HL-60 (cell line): ENCODE data around the gene DBR1.
A peak's percentile ranks its signal among the peaks of the same experiment; 100 is the strongest.

ENCODE experiments used
- DNase-seq, 2 experiments: peaks; one replicate each; pipeline ENCODE4 v3.0.0-alpha.2; 2010 to 2020; ENCODE audit warnings: low read depth in 1 of 2, low spot score in 1 of 2
- H3K27ac ChIP-seq: fragments of 250-450 bp; sonication (Bioruptor Pico); replicated peaks from 2 replicates; pipeline ENCODE4 v1.5.1; 2020; ENCODE audit warnings: mild to moderate bottlenecking, moderate library complexity
- H3K27me3 ChIP-seq: fragments of 250-450 bp; sonication (Bioruptor Pico); 2 replicates; pipeline ENCODE4 v1.5.1; 2021; ENCODE audit warnings: mild to moderate bottlenecking, moderate library complexity; ENCODE audit not compliant: insufficient read depth, poor library complexity, severe bottlenecking
- H3K4me3 ChIP-seq: replicated peaks from 2 replicates; pipeline ENCODE4 v1.5.1; 2011; ENCODE audit warnings: mild to moderate bottlenecking, control low read depth, low read length; ENCODE audit not compliant: insufficient read depth
- GABPA ChIP-seq: IDR thresholded peaks from 2 replicates; pipeline ENCODE4 v1.6.1; 2012; ENCODE audit warnings: low read depth
- POLR2AphosphoS5 ChIP-seq: IDR thresholded peaks from 2 replicates; pipeline ENCODE4 v1.6.1; 2012; ENCODE audit warnings: low read depth
- SPI1 ChIP-seq: IDR thresholded peaks from 2 replicates; pipeline ENCODE4 v1.6.1; 2012; ENCODE audit warnings: low read depth, mild to moderate bottlenecking, borderline replicate concordance
- long read RNA-seq: library from polyadenylated mRNA; unstranded; transcript quantifications from one replicate; pipeline ENCODE4 v2.0.0, GENCODE V29; 2020
- TF ChIP-seq, protein P1 (sequence below): IDR thresholded peaks from 2 replicates; pipeline ENCODE4 v1.6.1; 2012; ENCODE audit warnings: low read depth; ENCODE audit not compliant: insufficient replicate concordance
- TF ChIP-seq, protein P2 (sequence below): IDR thresholded peaks from one replicate; pipeline ENCODE4 v1.5.1; 2011; ENCODE audit warnings: low read length, control low read depth, inconsistent platforms; ENCODE audit not compliant: insufficient read depth

DBR1 gene, protein sequence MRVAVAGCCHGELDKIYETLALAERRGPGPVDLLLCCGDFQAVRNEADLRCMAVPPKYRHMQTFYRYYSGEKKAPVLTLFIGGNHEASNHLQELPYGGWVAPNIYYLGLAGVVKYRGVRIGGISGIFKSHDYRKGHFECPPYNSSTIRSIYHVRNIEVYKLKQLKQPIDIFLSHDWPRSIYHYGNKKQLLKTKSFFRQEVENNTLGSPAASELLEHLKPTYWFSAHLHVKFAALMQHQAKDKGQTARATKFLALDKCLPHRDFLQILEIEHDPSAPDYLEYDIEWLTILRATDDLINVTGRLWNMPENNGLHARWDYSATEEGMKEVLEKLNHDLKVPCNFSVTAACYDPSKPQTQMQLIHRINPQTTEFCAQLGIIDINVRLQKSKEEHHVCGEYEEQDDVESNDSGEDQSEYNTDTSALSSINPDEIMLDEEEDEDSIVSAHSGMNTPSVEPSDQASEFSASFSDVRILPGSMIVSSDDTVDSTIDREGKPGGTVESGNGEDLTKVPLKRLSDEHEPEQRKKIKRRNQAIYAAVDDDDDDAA
- long read RNA-seq, transcript DBR1-201 (8 exons, 2,666 nt): major isoform, 83 of 92 reads
- long read RNA-seq, partial matches to known transcripts: 0 of 92 reads
- long read RNA-seq, other reads (novel, unspliced or antisense): 9 of 92 reads

DNA sequence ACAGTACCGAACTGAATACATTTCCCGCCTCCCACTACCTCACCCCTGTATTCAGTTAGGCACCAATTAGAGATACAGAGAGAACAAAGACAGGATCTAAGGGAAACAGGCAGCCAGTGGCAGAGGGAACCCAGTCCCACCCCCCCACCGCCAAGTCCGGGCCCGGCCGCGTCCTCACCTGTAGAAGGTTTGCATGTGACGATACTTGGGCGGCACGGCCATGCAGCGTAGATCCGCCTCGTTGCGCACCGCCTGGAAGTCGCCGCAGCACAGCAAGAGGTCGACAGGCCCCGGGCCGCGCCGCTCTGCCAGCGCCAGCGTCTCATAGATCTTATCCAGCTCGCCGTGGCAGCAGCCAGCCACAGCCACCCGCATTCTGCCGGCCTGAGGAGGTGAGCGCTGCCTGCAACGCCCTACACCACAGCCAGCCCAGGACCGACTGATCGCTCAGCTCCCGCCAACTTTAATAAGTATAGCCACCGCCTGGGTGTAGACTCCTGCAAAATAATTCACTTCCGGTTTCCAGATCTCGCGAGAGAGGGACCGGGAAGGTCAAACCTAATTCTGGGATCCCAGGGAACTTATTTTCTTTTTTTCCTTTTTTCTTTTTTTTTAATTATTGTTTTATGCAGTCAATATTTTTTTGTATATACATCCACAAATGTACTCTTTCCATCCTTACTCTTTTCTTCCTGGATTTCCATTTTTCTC lies at the start of gene DBR1:
TSS of gene DBR1 (minus strand) at position 501 of the 711 bp plus-strand sequence. CDS start at position 375, 126 bp downstream.
- H3K27ac ChIP-seq: peak within 1 kb of the TSS; percentile 87
- TF ChIP-seq SPI1: peak; percentile 73; the same call in 1 of the 2 replicates
- TF ChIP-seq, protein P1, sequence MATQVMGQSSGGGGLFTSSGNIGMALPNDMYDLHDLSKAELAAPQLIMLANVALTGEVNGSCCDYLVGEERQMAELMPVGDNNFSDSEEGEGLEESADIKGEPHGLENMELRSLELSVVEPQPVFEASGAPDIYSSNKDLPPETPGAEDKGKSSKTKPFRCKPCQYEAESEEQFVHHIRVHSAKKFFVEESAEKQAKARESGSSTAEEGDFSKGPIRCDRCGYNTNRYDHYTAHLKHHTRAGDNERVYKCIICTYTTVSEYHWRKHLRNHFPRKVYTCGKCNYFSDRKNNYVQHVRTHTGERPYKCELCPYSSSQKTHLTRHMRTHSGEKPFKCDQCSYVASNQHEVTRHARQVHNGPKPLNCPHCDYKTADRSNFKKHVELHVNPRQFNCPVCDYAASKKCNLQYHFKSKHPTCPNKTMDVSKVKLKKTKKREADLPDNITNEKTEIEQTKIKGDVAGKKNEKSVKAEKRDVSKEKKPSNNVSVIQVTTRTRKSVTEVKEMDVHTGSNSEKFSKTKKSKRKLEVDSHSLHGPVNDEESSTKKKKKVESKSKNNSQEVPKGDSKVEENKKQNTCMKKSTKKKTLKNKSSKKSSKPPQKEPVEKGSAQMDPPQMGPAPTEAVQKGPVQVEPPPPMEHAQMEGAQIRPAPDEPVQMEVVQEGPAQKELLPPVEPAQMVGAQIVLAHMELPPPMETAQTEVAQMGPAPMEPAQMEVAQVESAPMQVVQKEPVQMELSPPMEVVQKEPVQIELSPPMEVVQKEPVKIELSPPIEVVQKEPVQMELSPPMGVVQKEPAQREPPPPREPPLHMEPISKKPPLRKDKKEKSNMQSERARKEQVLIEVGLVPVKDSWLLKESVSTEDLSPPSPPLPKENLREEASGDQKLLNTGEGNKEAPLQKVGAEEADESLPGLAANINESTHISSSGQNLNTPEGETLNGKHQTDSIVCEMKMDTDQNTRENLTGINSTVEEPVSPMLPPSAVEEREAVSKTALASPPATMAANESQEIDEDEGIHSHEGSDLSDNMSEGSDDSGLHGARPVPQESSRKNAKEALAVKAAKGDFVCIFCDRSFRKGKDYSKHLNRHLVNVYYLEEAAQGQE: peak; percentile 70
- TF ChIP-seq, protein P2, sequence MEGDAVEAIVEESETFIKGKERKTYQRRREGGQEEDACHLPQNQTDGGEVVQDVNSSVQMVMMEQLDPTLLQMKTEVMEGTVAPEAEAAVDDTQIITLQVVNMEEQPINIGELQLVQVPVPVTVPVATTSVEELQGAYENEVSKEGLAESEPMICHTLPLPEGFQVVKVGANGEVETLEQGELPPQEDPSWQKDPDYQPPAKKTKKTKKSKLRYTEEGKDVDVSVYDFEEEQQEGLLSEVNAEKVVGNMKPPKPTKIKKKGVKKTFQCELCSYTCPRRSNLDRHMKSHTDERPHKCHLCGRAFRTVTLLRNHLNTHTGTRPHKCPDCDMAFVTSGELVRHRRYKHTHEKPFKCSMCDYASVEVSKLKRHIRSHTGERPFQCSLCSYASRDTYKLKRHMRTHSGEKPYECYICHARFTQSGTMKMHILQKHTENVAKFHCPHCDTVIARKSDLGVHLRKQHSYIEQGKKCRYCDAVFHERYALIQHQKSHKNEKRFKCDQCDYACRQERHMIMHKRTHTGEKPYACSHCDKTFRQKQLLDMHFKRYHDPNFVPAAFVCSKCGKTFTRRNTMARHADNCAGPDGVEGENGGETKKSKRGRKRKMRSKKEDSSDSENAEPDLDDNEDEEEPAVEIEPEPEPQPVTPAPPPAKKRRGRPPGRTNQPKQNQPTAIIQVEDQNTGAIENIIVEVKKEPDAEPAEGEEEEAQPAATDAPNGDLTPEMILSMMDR: no peak
- TF ChIP-seq GABPA: 0 out of 2 replicates have a peak, but pooled peaks have one; percentile 44
- TF ChIP-seq POLR2AphosphoS5: peak; percentile 89
- peak within 1 kb of the TSS; percentile 92 for H3K4me3 ChIP-seq
- DNase-seq: peak; percentile 67 to 90
- no peaks in the 10 kb centered on the region for H3K27me3 ChIP-seq

DNA sequence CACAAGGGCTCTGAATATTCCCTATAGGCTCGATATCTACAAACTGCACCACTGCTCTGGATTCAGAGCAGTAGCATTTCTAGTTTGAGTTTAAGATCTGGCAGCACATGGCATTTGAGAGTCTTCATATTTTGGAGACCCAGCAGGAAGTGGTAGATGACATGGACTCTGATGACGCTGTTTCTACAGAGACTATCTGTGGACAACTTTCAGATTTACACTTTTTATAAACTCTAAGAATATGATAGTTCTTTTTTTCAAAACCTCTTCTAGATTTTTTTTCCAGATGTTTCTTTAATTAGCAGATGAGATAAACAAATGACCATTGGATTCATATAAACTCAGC lies 48.2 kb upstream of the DBR1 start:
- no peak for DNase-seq
- no peaks in the 10 kb centered on the region for H3K27me3 ChIP-seq
- no peak overlapping the region for H3K4me3 ChIP-seq
- TF ChIP-seq SPI1 (no peak), GABPA (no peak), POLR2AphosphoS5 (no peak)
- TF ChIP-seq, protein P2: no peak
- TF ChIP-seq, protein P1: no peak
- H3K27ac ChIP-seq: peak overlapping the region; percentile 86

DNA sequence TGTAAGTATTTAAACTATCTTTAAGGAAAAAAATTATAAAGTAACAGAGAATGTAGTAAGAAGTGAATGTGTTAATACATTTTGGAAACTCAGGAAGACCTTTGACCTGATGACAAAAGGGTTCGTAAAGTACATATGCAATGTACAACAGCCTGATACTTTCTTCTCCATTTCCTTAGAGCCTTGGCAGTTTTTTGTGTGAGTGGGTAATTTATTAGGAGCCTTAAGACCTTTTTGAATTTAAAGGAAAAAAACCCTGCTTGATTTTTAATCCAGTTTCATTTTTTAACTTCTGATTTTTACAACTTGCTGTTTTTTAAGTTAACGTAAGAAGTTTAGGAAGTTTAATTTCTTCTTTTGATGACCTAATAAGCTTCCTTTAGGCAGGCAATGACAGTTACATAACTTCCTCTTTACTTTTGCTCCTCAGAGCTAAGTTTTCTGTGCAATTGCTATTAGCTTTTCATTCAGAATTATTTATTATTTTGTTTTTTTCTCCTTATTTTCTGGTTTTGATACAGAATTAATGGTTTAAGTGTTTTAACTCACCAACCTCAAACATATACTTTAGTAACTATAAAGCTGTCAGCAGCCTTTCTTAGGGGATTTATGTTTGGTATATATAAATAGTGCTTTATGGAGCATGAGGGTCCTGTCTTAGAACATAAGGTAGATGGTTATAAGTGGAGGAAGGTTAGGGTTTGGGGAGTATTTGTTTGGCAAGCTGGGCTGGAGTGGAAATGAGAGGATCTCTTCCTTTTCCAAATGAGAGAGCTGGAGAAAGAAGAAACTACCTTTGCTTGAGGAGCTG lies 47.6 kb upstream of the DBR1 start:
- peak; percentile 29 to 72 for DNase-seq
- H3K4me3 ChIP-seq: no peak overlapping the region
- H3K27ac ChIP-seq: peak overlapping the region; percentile 86
- H3K27me3 ChIP-seq: no peaks in the 10 kb centered on the region
- no peak for TF ChIP-seq SPI1
- TF ChIP-seq GABPA: 0 out of 2 replicates have a peak, but pooled peaks have one; percentile 34
- TF ChIP-seq, protein P1: no peak
- no peak for TF ChIP-seq POLR2AphosphoS5
- TF ChIP-seq, protein P2: no peak
